GM13977 (cell line): ENCODE measurements around the gene PTPRC.

Source experiments
- DNase-seq: peaks from one replicate; pipeline ENCODE4 v3.0.0; 2012; ENCODE audit warnings: low spot score
- in situ Hi-C: fragments of 300-500 bp; cut with MboI; formaldehyde crosslinking; loops from one replicate; pipeline ENCODE4 v1.12.0; 2022; ENCODE audit warnings: low sequenced_read_pairs, low pct_unique_long_range_greater_than_20kb, mixed read lengths, inconsistent platforms; ENCODE audit not compliant: unreplicated experiment
- TF ChIP-seq, protein P1 (sequence below): IDR thresholded peaks from 2 replicates; pipeline ENCODE4 v1.5.1; 2012; ENCODE audit warnings: mild to moderate bottlenecking, control low read depth; ENCODE audit not compliant: insufficient read depth; ENCODE audit errors: extremely low read depth, missing control alignments

The PTPRC gene

GRCh38 chr1:198691063-198691462, 52.2 kb downstream of the PTPRC start:
- no peak for DNase-seq
- in situ Hi-C loops = loop anchor here (25.0 kb wide), 1 partner anchor 529 kb away; the partner anchor contains the start of gene NEK7
- TF ChIP-seq, protein P1, sequence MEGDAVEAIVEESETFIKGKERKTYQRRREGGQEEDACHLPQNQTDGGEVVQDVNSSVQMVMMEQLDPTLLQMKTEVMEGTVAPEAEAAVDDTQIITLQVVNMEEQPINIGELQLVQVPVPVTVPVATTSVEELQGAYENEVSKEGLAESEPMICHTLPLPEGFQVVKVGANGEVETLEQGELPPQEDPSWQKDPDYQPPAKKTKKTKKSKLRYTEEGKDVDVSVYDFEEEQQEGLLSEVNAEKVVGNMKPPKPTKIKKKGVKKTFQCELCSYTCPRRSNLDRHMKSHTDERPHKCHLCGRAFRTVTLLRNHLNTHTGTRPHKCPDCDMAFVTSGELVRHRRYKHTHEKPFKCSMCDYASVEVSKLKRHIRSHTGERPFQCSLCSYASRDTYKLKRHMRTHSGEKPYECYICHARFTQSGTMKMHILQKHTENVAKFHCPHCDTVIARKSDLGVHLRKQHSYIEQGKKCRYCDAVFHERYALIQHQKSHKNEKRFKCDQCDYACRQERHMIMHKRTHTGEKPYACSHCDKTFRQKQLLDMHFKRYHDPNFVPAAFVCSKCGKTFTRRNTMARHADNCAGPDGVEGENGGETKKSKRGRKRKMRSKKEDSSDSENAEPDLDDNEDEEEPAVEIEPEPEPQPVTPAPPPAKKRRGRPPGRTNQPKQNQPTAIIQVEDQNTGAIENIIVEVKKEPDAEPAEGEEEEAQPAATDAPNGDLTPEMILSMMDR = no peak

- in situ Hi-C loops = loop anchor here (25.0 kb wide), 1 partner anchor 531 kb away; the partner anchor contains the start of gene NEK7
- TF ChIP-seq, protein P1 = no peak
- no peak for DNase-seq
These were observed 54.5 kb downstream of the PTPRC start for GRCh38 chr1:198693321-198693720.

DNA sequence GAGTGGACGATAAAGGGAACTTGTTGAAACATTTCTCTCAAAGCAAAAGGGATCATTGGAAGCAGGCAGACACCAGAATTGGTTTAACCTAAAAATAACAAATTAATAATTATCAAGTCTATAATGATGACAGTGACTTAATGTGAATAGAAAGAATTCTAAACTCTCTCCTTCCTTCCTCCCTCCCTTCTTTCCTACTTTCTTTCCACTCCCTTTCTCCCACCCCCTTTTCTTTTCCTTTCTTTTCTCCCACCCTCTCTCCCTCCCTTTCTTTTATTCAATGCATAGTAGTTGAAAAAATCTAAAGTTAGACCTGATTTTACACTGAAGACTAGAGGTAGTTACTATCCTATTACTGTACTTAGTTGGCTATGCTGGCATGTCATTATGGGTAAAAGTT, 55.7 kb downstream of the PTPRC start:
- TF ChIP-seq, protein P1 = no peak
- in situ Hi-C loops = loop anchor here (25.0 kb wide), 1 partner anchor 532 kb away; the partner anchor contains the start of gene NEK7
- DNase-seq = no peak

DNA sequence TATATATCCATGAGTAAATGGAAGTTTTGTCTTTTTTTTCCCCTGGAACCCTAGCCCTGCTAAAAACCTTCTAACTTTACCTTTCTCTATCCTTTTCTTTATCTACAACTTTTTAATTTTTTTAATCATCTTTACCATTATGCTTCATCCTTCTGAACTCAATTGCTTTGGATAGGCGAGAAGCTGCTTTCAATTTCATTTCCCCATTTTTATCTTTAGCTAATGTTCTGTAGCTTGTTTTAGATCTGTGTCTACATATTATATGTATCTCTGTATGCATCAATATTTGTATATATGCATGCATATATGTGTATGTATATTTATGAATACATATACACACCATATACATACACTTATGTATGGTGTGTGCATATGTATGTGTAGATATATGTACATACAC, 57.4 kb downstream of the PTPRC start:
- no peak for DNase-seq
- TF ChIP-seq, protein P1 = no peak
- in situ Hi-C loops = loop anchor here (25.0 kb wide), 1 partner anchor 534 kb away; the partner anchor contains the start of gene NEK7

DNA sequence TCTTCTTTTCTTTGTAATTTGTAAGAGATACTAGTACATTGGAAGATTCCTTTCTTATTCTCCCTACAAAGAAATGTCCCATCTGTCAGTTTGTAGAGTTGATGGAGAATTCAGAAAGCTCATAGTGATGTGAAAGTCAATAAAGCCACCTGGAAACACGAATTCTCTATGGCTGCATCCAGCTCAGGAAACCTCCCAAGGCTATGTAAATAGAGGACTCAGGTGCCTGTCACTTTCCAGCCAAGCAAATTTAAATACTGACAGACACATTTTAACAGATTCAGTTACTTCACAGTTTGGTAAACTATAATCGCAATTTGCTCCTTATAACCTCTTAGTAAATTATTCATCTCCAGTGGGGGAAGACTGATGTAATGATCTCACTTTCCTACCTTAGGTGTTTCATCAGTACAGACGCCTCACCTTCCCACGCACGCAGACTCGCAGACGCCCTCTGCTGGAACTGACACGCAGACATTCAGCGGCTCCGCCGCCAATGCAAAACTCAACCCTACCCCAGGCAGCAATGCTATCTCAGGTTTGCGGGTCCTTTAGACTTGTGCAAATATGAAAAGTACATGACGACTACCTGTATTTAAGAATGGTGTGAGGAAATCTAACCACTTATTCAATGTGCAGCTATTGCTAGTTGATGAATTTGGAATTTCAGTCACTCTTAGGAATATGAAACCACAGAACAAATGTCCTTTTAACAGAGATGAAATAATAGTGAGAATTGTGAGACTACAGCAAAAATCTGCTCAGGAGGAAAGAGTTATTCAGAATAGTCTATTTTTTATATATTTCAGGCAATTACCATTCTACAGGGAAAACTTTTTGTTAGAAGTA, 60.6 kb downstream of the PTPRC start:
- TF ChIP-seq, protein P1 = peak; percentile 69
- no peak for DNase-seq
- in situ Hi-C loops = loop anchor here (25.0 kb wide), 1 partner anchor 537 kb away; the partner anchor contains the start of gene NEK7

DNA sequence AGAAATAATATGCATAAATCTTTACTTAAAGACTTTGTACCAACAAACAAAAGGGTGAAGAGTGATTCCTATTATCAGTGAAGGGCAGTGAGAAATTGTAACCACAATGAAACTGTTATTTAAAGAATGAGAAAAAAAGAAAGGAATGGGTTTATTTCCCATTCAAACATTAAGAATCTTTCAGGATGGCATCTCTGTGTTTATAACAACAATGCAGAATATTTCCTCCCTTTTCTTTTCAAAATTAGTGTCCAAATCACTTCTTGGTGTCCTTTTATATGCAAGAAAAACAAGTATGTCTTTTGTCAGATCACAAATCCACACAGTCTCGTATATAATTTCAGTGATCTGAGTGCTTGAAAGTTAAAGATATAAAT, 61.2 kb downstream of the PTPRC start:
- in situ Hi-C loops = no loop called here
- DNase-seq = no peak
- TF ChIP-seq, protein P1 = no peak
